Measurements from ENCODE around the gene MAP3K7CL.

MAP3K7CL gene

GRCh38 chr21:29130270-29130969, at the start of gene MAP3K7CL:
TSS of gene MAP3K7CL (plus strand) at chr21:29130644. CDS start at chr21:29133345, 2,701 bp downstream.
- no peak for DNase-seq

- DNase-seq: no peak
Measured at GRCh38 chr21:29082046-29082815, 48.2 kb upstream of the MAP3K7CL start.

GRCh38 chr21:29083306-29083705, 47.1 kb upstream of the MAP3K7CL start:
- DNase-seq: no peak

GRCh38 chr21:29084372-29084771, 46.1 kb upstream of the MAP3K7CL start:
- no peak for DNase-seq

GRCh38 chr21:29085106-29085752, 45.2 kb upstream of the MAP3K7CL start:
- DNase-seq: no peak

- no peak for DNase-seq
Measured at GRCh38 chr21:29091033-29091432, 39.4 kb upstream of the MAP3K7CL start.

- DNase-seq: no peak
Measured at GRCh38 chr21:29092102-29092959, 38.1 kb upstream of the MAP3K7CL start.

GRCh38 chr21:29096218-29097015, 34.0 kb upstream of the MAP3K7CL start:
- no peak for DNase-seq

GRCh38 chr21:29098156-29098555, 32.3 kb upstream of the MAP3K7CL start:
- DNase-seq: no peak

- no peak for DNase-seq
Measured at GRCh38 chr21:29102791-29103257, 27.6 kb upstream of the MAP3K7CL start.

- no peak for DNase-seq
Measured at GRCh38 chr21:29104239-29104708, 26.2 kb upstream of the MAP3K7CL start.

- no peak for DNase-seq
Measured at GRCh38 chr21:29105218-29105617, 25.2 kb upstream of the MAP3K7CL start.

GRCh38 chr21:29114765-29115500, 15.5 kb upstream of the MAP3K7CL start:
- DNase-seq: no peak

- no peak for DNase-seq
Measured at GRCh38 chr21:29115899-29116298, 14.5 kb upstream of the MAP3K7CL start.

- DNase-seq: no peak
Measured at GRCh38 chr21:29117372-29117955, 13.0 kb upstream of the MAP3K7CL start.

- no peak for DNase-seq
Measured at GRCh38 chr21:29121759-29122158, 8.7 kb upstream of the MAP3K7CL start.

GRCh38 chr21:29124645-29125044, 5.8 kb upstream of the MAP3K7CL start:
- no peak for DNase-seq

GRCh38 chr21:29125191-29125590, 5.3 kb upstream of the MAP3K7CL start:
- no peak for DNase-seq

GRCh38 chr21:29125979-29126378, 4.5 kb upstream of the MAP3K7CL start:
- DNase-seq: no peak

- no peak for DNase-seq
Measured at GRCh38 chr21:29133241-29133640, 2.8 kb downstream of the MAP3K7CL start.

GRCh38 chr21:29133796-29134195, 3.4 kb downstream of the MAP3K7CL start:
- no peak for DNase-seq

All from cortex of kidney (tissue), 1 donor.